HepG2 (cell line): ENCODE measurements around the gene HIVEP2. TPM values are rescaled to one million over a fixed set of nuclear protein-coding genes. Genes with fewer than 3 reads are reported as not detected.

Experiments
- CREB1 ChIP-seq, 2 experiments: fragments of 450-650 bp in 1 of 2; IDR thresholded peaks; 2 replicates each; pipeline ENCODE4 v1.6.1; 2016 to 2017; ENCODE audit warnings: control low read depth in 1 of 2, mild to moderate bottlenecking in 1 of 2, missing compliant biosample characterization in 1 of 2, missing genetic modification characterization in 1 of 2
- DMAP1 ChIP-seq: IDR thresholded peaks from 2 replicates; pipeline ENCODE4 v1.6.1; 2016
- JUND ChIP-seq: sonication (generic); formaldehyde crosslinking; IDR thresholded peaks from 2 replicates; pipeline ENCODE4 v1.8.0; 2022; ENCODE audit warnings: mild to moderate bottlenecking, missing genetic modification reagents
- MIER2 ChIP-seq: IDR thresholded peaks from 2 replicates; pipeline ENCODE4 v1.6.1; 2016; ENCODE audit warnings: missing biosample characterization, missing genetic modification reagents
- SALL1 ChIP-seq: sonication (generic); formaldehyde crosslinking; IDR thresholded peaks from 2 replicates; pipeline ENCODE4 v1.8.0; 2022; ENCODE audit warnings: mild to moderate bottlenecking, missing genetic modification reagents
- SATB2 ChIP-seq: sonication (generic); formaldehyde crosslinking; IDR thresholded peaks from 2 replicates; pipeline ENCODE4 v1.5.0; 2020; ENCODE audit warnings: missing genetic modification reagents
- SKI ChIP-seq: fragments of 450-650 bp; IDR thresholded peaks from one replicate; pipeline ENCODE4 v1.6.1; 2018; ENCODE audit warnings: mild to moderate bottlenecking; ENCODE audit not compliant: partially characterized antibody
- SOX6 ChIP-seq, 2 experiments: fragments of 450-650 bp in 1 of 2; sonication (generic) in 1 of 2; formaldehyde crosslinking in 1 of 2; IDR thresholded peaks; 2 replicates each; pipeline versions ENCODE4 v1.4.0 to v1.6.1; 2017 to 2020; ENCODE audit warnings: antibody characterized with exemption in 1 of 2, mild to moderate bottlenecking in 1 of 2, missing genetic modification reagents in 1 of 2
- TBX3 ChIP-seq: fragments of 450-650 bp; IDR thresholded peaks from 2 replicates; pipeline ENCODE4 v1.6.1; 2017; ENCODE audit warnings: antibody characterized with exemption, mild to moderate bottlenecking, inconsistent platforms, borderline replicate concordance
- ZNF12 ChIP-seq: sonication (generic); formaldehyde crosslinking; IDR thresholded peaks from 2 replicates; pipeline ENCODE4 v1.5.0; 2020; ENCODE audit warnings: missing genetic modification reagents
- ZNF264 ChIP-seq: sonication (generic); formaldehyde crosslinking; IDR thresholded peaks from 2 replicates; pipeline ENCODE4 v1.4.0; 2020; ENCODE audit warnings: missing genetic modification reagents
- ZNF878 ChIP-seq: sonication (generic); formaldehyde crosslinking; IDR thresholded peaks from 2 replicates; pipeline ENCODE4 v1.8.1; 2023; ENCODE audit warnings: mild to moderate bottlenecking, missing genetic modification reagents, moderate library complexity
- polyA plus RNA-seq, 8 experiments: library from polyadenylated mRNA; depleted of rRNA in 3 of 8; stranded (reverse) in 7 of 8; unstranded in 1 of 8; fragments of >200 nt; fragmentation: Illumina TruSeq in 4 of 8; extraction: Trizol in 4 of 8; gene quantifications; 2 replicates each; pipeline versions ENCODE4 v1.2.1 to v1.2.3, GENCODE V29; 2011 to 2016; ENCODE audit warnings: low read depth in 4 of 8, missing spikeins in 1 of 8, mixed read lengths in 1 of 8; ENCODE audit not compliant: insufficient read depth in 1 of 8
- total RNA-seq, 5 experiments: library from RNA; depleted of rRNA; stranded (reverse); fragments of >200 nt; fragmentation: Illumina TruSeq; extraction: Trizol; gene quantifications; 2 replicates each; pipeline ENCODE4 v1.2.3, GENCODE V29; 2016; ENCODE audit warnings: low read depth in 1 of 5
- TF ChIP-seq, protein P1 (sequence below): sonication (generic); formaldehyde crosslinking; IDR thresholded peaks from 2 replicates; pipeline ENCODE4 v1.5.1; 2020; ENCODE audit warnings: mild to moderate bottlenecking, missing genetic modification reagents, borderline replicate concordance
- TF ChIP-seq, protein P2 (sequence below): sonication (generic); formaldehyde crosslinking; IDR thresholded peaks from 2 replicates; pipeline ENCODE4 v1.5.0; 2020; ENCODE audit warnings: missing genetic modification reagents
- TF ChIP-seq, protein P3 (sequence below): sonication (generic); formaldehyde crosslinking; conservative IDR thresholded peaks from 2 replicates; pipeline ENCODE4 v1.8.0; 2022; ENCODE audit warnings: mild to moderate bottlenecking, moderate library complexity, missing genetic modification reagents
- TF ChIP-seq, protein P4 (sequence below): sonication (generic); formaldehyde crosslinking; IDR thresholded peaks from 2 replicates; pipeline ENCODE4 v1.4.0; 2020; ENCODE audit warnings: missing genetic modification reagents, borderline replicate concordance

The HIVEP2 gene
- total and polyA plus RNA-seq, 2 of the 13 experiments (the other 11 are each of a cell fraction or from before 2014, with no cell fraction given) = 3.4 to 12.9 TPM

DNA sequence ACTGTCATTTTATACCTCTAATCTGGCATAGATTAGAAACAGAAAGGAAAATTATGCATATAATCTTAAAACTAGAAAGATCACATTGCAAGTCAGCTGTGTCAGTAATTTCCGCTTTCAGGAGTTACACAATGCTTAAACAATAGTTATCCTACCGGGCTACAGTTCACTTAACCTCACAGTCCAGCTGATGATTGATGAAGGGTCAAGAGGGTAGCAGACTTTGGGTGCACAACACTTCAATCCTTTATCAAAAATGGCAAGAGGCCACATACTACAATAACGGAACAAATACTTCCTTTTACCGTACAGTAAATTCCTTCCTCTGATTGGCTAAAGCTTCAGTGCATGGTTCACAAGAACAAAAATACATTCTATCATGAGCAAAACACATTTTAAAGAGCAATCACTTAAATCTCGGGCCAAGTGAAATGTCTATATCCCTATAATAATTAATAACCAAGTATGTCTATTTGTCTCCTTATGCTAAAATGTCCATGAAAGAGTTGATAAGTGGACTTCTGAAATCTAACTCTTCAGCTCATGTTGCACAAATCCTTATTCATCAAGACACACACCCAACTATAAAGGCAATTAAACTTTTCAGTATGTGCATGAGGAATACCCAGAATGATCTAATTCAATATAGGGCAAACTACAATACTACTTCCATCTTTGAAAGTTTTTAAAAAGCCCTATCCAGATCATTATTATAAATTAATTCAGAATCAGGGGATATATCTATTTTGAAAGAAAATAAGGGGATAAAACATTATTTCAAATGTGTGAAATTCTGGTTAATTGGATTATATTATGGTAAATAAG is 76.8 kb downstream of the HIVEP2 start (continued):
- TF ChIP-seq, protein P1, sequence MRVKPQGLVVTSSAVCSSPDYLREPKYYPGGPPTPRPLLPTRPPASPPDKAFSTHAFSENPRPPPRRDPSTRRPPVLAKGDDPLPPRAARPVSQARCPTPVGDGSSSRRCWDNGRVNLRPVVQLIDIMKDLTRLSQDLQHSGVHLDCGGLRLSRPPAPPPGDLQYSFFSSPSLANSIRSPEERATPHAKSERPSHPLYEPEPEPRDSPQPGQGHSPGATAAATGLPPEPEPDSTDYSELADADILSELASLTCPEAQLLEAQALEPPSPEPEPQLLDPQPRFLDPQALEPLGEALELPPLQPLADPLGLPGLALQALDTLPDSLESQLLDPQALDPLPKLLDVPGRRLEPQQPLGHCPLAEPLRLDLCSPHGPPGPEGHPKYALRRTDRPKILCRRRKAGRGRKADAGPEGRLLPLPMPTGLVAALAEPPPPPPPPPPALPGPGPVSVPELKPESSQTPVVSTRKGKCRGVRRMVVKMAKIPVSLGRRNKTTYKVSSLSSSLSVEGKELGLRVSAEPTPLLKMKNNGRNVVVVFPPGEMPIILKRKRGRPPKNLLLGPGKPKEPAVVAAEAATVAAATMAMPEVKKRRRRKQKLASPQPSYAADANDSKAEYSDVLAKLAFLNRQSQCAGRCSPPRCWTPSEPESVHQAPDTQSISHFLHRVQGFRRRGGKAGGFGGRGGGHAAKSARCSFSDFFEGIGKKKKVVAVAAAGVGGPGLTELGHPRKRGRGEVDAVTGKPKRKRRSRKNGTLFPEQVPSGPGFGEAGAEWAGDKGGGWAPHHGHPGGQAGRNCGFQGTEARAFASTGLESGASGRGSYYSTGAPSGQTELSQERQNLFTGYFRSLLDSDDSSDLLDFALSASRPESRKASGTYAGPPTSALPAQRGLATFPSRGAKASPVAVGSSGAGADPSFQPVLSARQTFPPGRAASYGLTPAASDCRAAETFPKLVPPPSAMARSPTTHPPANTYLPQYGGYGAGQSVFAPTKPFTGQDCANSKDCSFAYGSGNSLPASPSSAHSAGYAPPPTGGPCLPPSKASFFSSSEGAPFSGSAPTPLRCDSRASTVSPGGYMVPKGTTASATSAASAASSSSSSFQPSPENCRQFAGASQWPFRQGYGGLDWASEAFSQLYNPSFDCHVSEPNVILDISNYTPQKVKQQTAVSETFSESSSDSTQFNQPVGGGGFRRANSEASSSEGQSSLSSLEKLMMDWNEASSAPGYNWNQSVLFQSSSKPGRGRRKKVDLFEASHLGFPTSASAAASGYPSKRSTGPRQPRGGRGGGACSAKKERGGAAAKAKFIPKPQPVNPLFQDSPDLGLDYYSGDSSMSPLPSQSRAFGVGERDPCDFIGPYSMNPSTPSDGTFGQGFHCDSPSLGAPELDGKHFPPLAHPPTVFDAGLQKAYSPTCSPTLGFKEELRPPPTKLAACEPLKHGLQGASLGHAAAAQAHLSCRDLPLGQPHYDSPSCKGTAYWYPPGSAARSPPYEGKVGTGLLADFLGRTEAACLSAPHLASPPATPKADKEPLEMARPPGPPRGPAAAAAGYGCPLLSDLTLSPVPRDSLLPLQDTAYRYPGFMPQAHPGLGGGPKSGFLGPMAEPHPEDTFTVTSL (CRISPR knock-in tag) = peak; percentile 95
- TF ChIP-seq SALL1 (CRISPR knock-in tag) (peak; percentile 94; the same call in 1 of the 2 replicates), JUND (no peak), TBX3 (peak; percentile 60; the same call in 1 of the 2 replicates), DMAP1 (peak; percentile 67), CREB1 (IDR thresholded peaks at IDR 0.05) (no peak), CREB1 (CRISPR knock-in tag; IDR thresholded peaks at IDR 0.05) (peak; percentile 82), SOX6 (IDR thresholded peaks at IDR 0.05) (no peak), SOX6 (CRISPR knock-in tag; IDR thresholded peaks at IDR 0.05) (peak; percentile 99), MIER2 (CRISPR knock-in tag) (peak; percentile 89), ZNF264 (CRISPR knock-in tag) (peak; percentile 80), ZNF878 (CRISPR knock-in tag) (peak; percentile 38; the same call in 1 of the 2 replicates), SKI (peak; percentile 96), SATB2 (CRISPR knock-in tag) (no peak), ZNF12 (CRISPR knock-in tag) (peak; percentile 85)
- TF ChIP-seq, protein P2, sequence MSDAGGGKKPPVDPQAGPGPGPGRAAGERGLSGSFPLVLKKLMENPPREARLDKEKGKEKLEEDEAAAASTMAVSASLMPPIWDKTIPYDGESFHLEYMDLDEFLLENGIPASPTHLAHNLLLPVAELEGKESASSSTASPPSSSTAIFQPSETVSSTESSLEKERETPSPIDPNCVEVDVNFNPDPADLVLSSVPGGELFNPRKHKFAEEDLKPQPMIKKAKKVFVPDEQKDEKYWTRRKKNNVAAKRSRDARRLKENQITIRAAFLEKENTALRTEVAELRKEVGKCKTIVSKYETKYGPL (CRISPR knock-in tag) = peak; percentile 88; the same call in 1 of the 2 replicates
- TF ChIP-seq, protein P3, sequence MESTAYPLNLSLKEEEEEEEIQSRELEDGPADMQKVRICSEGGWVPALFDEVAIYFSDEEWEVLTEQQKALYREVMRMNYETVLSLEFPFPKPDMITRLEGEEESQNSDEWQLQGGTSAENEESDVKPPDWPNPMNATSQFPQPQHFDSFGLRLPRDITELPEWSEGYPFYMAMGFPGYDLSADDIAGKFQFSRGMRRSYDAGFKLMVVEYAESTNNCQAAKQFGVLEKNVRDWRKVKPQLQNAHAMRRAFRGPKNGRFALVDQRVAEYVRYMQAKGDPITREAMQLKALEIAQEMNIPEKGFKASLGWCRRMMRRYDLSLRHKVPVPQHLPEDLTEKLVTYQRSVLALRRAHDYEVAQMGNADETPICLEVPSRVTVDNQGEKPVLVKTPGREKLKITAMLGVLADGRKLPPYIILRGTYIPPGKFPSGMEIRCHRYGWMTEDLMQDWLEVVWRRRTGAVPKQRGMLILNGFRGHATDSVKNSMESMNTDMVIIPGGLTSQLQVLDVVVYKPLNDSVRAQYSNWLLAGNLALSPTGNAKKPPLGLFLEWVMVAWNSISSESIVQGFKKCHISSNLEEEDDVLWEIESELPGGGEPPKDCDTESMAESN (CRISPR knock-in tag) = 0 out of 2 replicates have a peak, but pooled peaks have one; percentile 10
- TF ChIP-seq, protein P4, sequence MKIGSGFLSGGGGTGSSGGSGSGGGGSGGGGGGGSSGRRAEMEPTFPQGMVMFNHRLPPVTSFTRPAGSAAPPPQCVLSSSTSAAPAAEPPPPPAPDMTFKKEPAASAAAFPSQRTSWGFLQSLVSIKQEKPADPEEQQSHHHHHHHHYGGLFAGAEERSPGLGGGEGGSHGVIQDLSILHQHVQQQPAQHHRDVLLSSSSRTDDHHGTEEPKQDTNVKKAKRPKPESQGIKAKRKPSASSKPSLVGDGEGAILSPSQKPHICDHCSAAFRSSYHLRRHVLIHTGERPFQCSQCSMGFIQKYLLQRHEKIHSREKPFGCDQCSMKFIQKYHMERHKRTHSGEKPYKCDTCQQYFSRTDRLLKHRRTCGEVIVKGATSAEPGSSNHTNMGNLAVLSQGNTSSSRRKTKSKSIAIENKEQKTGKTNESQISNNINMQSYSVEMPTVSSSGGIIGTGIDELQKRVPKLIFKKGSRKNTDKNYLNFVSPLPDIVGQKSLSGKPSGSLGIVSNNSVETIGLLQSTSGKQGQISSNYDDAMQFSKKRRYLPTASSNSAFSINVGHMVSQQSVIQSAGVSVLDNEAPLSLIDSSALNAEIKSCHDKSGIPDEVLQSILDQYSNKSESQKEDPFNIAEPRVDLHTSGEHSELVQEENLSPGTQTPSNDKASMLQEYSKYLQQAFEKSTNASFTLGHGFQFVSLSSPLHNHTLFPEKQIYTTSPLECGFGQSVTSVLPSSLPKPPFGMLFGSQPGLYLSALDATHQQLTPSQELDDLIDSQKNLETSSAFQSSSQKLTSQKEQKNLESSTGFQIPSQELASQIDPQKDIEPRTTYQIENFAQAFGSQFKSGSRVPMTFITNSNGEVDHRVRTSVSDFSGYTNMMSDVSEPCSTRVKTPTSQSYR (CRISPR knock-in tag) = peak; percentile 67; the same call in 1 of the 2 replicates
